Ovary (tissue), 3 donors: ENCODE measurements around the gene CEP120.

Source experiments
- CTCF ChIP-seq, 3 donors: fragments of 450-650 bp in 2 of 3; fragments of 200-600 bp in 1 of 3; IDR thresholded peaks; one replicate each; pipeline versions ENCODE4 v1.5.1 to v1.8.0; 2016 to 2022; ENCODE audit warnings: antibody characterized with exemption in 3 of 3, mild to moderate bottlenecking in 1 of 3
- EP300 ChIP-seq: sonication (generic); formaldehyde crosslinking; IDR thresholded peaks from one replicate; pipeline ENCODE4 v1.6.1; 2017; ENCODE audit warnings: antibody characterized with exemption
- POLR2A ChIP-seq: fragments of 450-650 bp; IDR thresholded peaks from one replicate; pipeline ENCODE4 v1.6.1; 2017; ENCODE audit warnings: antibody characterized with exemption, mild to moderate bottlenecking, moderate library complexity
- donor health status: DM: no; HTN: no; CAD: no.

- TF ChIP-seq CTCF (IDR thresholded peaks at IDR 0.05), result no peak
- TF ChIP-seq POLR2A, result no peak
- TF ChIP-seq EP300, result no peak
Observed at GRCh38 chr5:123371575-123372179, 51.5 kb downstream of the CEP120 start.
